CD4-positive, alpha-beta T cell treated with Interleukin-15 for 4 hours (primary cell): ENCODE data around the gene ATG10.
"Not testable (repeated sequence)": the region's sequence is repeated elsewhere in the genome, so short reads cannot be mapped to it uniquely, and the experiment has no call there.

Source experiments
- DNase-seq: peaks from one replicate; pipeline ENCODE4 v3.0.0-alpha.2; 2020; ENCODE audit warnings: low spot score

ATG10 gene

DNA sequence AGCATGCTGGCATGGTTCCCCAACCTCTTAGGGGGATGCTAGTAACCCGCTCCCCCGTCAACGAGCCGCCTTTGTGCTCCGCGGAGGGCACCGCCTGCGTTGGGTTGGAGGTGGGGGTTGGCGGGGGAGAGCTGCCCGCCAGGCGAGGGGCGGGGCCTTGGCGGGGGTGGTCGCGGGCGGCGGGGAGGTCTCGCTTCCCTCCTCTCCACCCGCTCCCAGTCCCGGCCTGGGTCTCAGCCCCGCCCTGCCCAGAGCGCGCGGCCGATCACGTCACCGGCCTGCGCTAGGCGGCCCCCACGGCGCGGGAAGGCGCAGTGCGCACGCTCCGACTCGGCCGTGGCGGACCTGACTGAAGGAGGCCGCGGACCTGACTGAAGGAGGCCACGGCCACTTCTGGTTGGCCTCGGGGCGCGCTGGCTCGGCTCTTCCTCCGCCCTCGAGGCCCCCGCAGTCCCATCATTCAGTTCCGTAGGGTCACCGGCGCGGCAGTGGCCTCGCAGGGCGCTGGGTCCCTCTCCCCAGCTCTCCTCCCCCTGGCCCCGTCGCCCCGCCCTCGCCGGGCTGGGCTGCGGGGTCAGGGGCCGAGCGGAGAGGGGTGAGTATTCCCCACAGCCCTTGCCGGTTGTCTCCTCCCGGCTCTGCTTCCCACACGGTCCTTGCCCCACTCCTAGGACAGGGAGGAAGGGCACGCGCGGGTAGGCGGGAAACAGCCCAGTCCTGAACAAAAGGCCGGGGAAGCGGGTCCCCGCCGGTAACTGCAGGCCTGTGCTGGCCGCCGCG, at the start of gene ATG10:
Gene ATG10 (plus strand): TSS at position 312 of the 780 bp plus-strand sequence. CDS start 15,548 bp downstream, outside the sequence.
- peak; percentile 84 for DNase-seq

DNA sequence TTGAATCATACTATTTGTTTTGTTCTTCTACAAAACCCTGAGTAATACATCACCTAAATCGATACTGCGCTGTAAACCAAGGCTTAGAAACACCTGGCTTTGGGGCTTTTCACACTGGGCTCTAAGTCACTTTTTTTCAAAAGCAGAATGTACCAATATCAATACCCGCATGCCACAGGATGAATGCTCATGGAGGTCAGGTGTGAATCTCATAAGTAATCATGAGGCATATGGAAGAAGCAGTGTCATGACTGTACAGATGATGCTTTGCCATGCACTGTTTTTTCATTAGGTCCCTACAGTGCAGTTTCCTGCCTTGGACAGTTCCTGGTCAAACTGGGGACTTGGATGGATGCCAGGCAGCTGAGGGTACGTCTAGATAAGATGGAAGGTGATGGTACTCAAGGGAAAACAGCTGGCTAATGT, 49.0 kb upstream of the ATG10 start:
- DNase-seq, result no peak

DNA sequence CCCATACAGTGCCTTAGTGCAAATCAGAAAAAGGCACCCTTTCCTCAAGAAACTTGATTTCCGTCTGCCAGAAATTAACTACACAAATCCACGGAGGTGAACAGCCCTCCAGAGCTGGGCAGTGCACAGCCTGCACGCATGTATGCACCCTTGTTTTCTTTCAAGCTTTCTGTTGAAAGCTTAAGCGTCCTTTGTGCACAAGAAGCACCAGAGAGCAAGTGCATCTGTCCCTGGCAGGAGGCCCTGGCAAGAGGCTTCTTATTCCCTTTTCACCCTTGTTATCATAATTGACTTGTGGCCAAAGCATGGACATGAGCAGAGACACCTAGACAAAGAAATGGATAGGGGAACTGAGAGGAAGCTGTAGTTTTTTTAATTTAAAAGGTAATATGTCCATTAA, 47.4 kb upstream of the ATG10 start:
- no peak for DNase-seq

DNA sequence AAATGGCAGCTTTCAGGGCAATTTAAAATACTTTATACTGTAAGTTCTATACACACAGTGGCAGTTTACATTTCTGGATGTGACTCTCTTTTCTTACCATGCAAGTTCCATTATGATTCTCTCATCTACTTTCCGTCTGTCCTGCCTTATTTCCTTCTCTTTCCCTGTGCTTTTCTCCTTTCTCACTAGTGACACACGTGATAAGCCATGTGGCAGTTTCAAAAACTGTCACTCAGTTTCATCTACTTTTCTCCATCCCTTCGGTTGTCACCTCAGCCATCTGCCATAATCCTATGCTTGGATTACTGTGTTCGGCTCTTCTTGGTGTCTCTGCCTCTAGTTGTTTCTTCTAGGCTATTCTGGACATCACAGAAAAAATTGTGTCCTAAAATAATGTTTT, 46.8 kb upstream of the ATG10 start:
- no peak for DNase-seq

DNA sequence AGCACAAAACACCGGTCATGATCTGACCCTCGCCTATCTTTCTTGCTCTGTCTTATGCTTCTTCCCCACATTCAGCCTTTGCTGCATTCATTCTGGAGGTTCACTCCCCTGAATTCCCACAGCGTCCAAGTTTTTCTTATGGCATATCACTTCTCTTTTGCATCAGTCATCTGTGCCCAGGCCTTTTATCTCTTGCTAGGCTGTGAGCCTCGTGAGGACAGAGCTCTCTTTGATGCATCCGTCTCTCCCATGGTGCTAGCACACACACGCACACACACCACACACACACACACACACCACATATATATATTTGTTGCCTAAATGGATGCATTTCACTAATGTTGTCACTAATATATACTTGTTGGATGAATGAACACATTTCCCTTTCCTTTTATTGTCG, 45.8 kb upstream of the ATG10 start:
- no peak for DNase-seq

DNA sequence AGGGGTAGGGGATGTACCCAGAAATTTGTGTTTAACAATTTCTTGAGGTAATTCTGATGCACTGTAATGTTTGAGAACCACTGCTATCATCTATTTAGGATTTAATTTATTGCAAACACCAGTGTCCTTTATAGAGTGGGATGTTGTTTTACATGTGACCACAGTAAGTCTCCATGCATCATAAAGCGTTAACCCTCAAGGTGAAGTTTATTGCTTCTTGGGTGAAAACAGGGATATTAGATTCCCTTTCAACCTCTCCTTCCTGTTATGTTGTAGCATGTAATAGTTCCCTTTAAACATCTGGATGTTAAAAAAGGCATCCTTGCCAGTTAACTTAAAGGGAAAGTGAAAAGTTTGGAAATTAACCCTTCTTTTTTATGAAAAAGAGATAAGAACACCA, 35.8 kb upstream of the ATG10 start:
- no peak for DNase-seq

DNA sequence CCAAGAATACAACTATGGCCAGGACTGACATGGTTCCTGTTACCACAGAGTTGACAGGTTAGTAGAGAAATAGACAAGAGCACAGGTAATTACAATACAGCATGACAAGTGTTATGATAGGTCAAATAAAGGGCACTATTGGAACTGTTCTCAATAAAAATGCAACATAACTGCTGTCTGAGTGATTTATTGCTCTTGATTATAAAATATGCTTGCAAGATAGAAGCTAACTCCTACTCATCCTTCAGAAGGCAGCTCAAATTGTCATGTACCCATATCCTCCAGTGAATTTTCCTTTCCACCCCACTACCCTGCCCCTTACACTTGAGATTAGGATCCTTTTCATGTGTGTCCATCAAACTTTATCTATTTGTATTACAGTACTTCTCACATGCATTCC, 35.1 kb upstream of the ATG10 start:
- no peak for DNase-seq

DNA sequence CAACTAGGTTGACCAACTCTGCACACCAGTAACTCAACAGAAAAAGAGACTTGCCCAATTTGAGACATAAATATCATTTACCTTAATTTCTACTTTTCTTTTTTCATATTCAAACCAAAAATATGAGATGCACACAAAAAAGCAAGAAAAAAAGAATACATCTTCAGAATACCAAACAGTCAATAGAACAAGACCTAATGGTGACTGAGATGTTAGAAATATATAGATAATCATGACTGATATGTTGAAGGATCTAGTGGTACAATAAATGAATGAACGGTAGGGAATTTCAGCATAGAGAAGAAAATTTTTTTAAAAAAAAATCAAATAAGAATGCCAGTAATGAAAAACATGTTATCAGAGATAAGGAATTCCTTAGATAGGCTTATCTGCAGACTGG, 29.1 kb upstream of the ATG10 start:
- no peak for DNase-seq

DNA sequence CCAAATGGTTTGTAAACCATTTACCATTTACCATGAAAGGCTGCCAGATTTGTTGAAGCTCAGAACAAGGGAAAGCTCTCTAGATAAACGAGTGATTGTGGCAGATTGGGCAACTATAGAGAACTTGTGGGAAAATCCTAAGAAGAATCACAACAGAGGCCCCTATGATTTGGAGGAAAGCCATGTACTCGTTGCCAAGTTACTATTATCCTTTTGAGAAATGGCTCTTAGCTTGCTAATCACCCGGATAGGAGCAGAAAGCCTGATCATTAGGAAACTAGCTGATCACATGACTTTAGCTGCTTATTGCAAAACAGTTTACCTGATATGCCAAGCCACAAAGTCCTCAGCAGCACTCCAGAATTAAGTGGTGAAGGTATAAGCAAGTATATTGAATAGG, 23.5 kb upstream of the ATG10 start:
- DNase-seq, result no peak

DNA sequence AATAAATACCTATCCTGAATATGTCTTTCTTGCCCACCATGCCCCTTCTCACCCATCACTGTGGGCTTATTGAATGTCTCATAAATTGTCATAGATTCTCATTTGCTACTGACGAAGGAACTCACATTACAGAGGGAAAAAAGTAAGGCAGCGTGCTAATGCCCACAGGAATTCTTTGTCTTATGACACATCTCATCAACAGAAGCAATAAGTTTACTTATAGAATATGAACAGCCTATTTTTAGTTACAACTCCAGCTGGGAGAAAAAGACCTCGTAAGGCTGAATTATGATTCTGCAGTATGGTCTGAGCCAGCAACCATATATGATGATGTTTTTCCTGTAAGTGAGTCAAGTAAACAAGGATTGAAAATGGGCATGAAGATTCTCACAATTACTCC, 22.4 kb upstream of the ATG10 start:
- DNase-seq, result no peak

DNA sequence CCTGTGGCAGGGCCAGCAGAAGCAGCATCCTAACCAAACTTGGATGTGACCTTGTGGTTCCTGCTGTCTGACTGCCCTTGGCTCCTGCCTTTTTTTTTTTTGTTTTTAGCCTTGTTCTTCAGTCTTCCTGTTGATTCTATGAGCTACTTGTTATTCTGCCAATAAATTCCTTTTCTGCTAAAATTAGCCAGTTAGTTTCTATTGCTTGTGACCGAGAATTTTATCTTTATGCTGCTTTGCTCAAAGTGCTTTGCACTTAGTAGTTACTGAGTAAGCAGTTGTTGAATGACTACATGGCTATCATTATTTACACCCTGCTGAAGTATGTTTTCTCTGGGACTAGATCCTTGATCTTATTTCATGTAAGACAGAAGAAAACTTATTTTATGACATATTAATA, 20.8 kb upstream of the ATG10 start:
- no peak for DNase-seq

DNA sequence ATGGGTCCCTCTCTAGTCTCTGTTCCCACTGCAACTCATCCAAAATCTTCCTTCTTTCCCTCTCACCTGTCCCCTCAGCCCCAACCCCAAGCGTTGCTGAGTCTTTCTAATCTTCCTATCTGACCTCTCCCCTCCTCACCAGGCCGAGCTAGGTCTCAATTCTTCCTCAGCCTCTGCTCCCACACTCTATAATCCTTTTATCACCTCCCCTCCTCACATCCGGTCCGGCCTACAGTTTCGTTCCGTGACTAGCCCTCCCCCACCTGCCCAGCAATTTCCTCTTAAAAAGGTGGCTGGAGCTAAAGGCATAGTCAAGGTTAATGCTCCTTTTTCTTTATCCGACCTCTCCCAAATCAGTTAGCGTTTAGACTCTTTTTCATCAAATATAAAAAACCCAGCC, 17.0 kb upstream of the ATG10 start:
- not testable (repeated sequence) for DNase-seq

DNA sequence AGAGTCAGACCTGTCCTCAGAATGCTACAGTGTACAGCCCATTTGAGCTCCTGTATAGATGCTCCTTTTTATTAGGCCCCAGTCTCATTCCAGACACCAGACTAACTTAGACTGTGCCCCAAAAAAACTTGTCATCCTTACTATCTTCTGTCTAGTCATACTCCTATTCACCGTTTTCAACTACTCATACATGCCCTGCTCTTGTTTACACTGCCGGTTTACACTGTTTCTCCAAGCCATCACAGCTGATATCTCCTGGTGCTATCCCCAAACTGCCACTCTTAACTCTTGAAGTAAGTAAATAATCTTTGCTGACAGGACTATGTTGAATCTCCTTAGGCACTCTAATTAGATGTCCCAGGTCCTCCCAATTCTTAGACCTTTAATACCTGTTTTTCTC, 13.7 kb upstream of the ATG10 start:
- not testable (repeated sequence) for DNase-seq

DNA sequence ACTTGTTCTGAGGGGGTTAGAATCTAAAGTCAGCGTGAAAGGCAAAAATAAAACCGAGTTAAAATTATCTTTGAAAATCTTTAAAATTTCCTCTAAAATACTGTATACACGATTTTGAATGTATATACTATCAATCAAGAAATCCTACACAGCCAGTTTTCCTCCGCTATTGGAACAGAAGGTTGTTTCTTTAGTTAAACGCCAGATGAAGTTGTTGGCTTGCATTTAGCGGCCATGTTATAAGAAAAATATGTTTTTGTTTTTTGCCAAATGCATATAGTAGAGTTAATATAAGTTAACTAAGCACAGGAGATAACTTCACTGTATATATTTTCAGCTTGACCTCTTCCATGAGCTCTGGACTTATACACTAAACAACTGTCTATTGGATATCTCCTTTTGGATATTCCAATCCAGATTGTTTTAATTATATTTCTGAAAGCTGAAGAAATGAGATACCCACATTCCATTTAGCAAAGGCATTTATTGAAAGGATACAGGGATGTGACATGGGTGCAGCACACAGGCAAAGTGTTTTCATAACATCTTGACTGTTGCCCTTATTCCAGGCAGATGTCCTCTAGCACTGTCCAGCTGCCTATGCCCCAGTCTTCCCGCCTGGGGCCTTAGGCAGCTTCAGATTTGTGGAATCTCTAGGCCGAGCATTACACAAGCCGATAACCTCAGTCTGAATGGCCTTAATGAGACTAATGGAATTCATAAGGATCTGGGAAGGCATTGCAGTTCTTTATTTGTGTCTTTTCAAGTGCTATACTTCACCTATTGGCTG, 10.0 kb upstream of the ATG10 start:
- DNase-seq, result no peak

DNA sequence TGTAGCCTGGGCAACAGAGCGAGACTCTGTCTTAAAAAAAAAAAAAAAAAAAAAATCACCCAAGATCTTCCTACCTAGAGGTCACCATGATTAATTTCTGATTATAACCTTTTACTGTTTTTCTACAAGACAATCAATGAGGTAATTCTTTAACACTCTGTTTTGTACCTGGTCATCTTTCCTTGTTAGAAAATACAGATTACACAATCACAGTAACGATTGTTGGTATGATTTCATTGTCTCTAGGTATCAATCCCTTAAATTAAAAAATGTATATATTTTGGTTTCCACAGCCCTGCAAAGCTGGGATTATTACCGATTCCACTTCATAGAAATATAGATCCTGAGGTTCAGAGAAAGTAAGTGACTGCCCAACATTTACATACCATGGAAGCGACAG, 8.3 kb upstream of the ATG10 start:
- no peak for DNase-seq

DNA sequence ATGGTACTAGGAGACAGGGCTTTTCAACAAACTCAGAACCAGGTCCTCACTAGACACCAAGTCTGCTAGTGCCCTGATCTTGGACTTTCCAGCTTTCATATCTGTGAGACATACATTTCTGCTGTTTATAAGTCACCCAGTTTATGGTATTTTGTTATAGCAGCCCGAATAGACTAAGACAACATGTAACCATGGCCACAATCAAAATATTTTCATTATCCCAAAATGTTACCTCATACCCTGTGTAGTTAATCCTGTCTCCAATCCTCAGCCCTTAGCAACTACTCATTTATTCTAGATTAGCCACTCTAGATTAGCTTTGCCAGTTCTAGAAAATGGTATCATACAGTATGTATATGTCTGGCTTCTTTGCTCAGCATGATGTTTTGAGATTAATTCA, 6.3 kb upstream of the ATG10 start:
- DNase-seq, result no peak

DNA sequence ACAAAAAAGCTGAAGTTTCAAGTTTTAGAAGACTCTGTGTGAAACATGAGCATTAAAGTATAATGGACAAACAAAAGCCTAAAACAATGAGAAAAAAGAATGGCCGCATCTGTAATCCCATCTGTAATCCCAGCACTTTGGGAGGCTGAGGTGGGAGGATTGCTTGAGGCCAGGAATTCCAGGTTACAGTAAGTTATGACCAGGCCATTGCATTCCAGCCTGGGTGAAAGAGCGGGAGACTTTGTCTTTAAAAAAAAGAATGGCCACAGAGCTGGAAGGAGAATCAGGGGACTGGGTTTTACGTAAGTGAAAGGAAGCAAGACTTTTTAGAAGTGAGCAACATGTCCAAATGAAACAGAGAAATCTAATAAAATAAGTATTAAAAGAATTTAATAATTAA, 2.6 kb upstream of the ATG10 start:
- DNase-seq, result no peak

DNA sequence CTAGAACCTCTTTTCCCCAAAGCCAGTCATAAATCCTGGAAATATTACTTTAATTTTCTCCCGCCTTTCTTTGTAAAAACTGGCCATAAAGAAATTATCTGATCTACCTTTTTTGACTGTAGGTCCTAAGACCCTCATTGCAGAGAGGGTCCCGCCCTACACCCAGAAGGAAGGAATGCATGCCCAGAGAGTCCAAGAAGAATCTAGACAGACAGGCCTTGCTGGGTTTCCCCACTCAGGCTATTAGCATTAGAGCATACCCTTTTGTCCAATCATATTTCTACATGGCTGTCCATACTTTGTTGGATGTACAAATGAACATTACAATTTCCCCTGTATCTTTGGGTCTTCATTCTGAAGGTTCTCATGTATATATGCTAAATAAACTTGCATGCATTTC, 1.9 kb upstream of the ATG10 start:
- no peak for DNase-seq

DNA sequence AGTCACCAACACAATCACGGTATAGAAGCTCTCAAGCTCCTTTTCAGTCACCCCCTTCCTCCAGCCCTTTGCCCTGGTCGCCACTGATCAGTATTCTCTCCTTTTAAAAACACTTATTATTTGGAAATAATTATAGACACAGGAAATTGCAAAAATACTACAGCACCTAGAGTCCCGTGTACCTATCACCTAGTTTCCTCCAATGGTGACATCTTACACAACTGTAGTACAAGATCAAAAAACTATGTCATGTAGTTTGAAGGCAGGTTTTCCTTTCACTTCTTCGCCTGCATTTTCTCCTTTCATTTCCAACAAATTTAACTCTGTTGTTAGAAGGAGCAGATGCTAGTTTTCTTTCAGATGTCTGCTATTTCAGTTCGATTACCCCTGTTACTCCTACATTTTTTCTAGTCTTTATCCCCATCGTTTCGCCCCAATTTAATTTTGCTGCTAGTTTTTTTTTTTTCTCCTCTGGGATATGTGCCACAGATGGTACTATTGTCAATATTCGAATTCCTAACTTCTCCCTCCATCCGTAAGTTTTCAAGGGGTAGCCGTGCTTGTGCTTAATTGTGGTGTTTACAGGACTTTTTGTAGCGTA, 612 bp upstream of the ATG10 start:
- peak; percentile 24 for DNase-seq

DNA sequence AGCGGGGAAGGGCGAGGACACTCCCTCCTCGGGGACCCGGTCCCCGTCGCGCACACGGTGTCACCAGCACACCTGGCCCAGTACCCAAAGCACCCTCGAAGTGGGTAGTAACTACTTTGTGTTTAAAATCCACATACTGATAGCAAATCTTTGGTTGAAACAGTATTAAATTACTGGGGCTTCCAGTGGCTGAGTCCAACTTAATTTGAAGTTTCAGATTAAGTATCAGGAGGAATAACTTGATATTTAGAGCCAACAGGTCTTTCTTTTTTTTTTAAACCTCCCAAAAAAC, 615 bp downstream of the ATG10 start:
- no peak for DNase-seq

DNA sequence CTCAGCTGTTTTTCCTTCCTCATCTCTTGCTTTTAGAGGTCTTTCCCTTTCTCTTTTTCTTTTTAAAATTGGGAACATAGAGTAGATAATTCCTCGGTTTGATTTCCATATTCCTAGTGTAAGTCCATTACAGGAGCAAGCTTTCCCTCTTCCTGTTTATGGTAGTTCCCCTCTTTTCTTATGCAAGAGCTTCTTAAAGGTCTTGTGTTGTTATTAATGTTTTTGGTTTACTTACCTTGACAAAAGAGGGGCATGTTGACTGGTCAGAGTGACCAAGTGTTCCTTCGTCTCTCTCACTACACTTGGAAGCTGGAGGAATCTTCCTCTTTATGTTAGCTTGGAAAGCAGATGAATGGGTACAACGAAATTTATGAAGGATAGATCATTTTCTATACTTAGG, 8.3 kb downstream of the ATG10 start:
- DNase-seq, result no peak

DNA sequence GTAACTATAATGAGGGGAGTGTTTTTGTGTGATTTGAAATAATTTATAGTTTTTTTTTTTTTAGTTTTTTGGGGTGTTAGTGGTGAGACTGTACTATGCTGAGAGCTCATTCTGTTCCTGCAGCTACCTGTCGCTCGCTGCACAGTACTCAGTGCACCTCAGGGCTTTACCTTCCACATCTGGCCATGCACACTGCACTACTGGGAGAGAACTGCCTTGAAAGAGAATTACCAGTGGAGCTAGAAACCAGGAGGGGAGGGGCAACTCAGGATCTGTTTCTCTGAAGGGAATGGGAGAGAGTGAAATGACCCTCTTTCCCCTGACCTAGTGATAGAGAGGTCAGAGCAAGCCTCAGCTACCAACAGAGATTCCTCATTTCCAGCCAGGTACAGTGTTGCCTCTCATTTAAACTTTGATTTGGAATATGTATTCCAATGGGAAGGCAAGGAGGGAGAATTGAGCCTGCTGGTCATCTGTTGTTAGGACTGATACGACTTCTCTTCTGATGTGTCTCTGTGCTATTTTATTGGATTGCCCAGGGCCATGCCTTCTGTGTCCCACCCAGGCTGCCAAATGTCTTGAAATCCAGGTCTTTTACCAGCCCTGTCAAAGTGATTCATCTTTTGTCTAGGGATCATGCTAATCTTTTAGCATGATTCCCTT, 8.9 kb downstream of the ATG10 start:
- DNase-seq, result no peak

DNA sequence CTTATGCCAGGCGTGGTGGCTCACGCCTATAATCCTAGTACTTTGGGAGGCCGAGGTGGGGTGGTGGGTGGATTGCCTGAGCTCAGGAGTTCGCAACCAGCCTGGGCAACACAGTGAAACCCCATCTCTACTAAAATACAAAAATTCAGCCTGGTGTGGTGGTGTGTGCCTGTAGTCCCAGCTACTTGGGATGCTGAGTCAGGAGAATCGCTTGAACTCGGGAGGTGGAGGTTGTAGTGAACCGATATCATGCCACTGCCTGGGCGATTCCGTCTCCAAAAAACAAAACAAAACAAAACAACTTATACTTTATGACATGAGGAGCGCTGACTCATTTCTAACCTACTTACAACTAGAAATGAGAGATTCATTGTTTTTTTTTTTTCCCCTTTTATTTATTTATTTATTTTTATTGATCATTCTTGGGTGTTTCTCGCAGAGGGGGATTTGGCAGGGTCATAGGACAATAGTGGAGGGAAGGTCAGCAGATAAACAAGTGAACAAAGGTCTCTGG, 10.4 kb downstream of the ATG10 start:
- DNase-seq, result not testable (repeated sequence)
